Breast epithelium (tissue), 4 donors: ENCODE data around the gene FMNL3. TPM values are rescaled to one million over a fixed set of nuclear protein-coding genes. Genes with fewer than 3 reads are reported as not detected.

Experiments used
- DNase-seq, 2 donors: peaks; one replicate each; pipeline ENCODE4 v3.0.0-alpha.2; 2019; ENCODE audit warnings: low spot score in 2 of 2
- H3K27ac ChIP-seq, 2 donors: fragments of 200-600 bp; sonication (generic) in 1 of 2; one replicate each; pipeline ENCODE4 v1.5.1; 2016 to 2019; ENCODE audit warnings: mild to moderate bottlenecking in 1 of 2
- H3K27me3 ChIP-seq, 2 donors: fragments of 200-600 bp; sonication (generic) in 1 of 2; one replicate each; pipeline versions ENCODE4 v1.5.1 to v1.6.0; 2017 to 2019; ENCODE audit warnings: control low read depth in 1 of 2, mild to moderate bottlenecking in 1 of 2
- H3K36me3 ChIP-seq: fragments of 200-600 bp; one replicate; pipeline ENCODE4 v1.5.1; 2019
- H3K4me1 ChIP-seq, 2 donors: fragments of 200-600 bp; sonication (generic); one replicate each; pipeline ENCODE4 v1.5.1; 2016 to 2019; ENCODE audit warnings: control low read depth in 1 of 2
- H3K4me3 ChIP-seq, 3 donors: fragments of 200-600 bp; sonication (generic); 1 replicate in 2 of 3; 2 replicates in 1 of 3; pipeline ENCODE4 v1.5.1; 2016 to 2019; ENCODE audit warnings: mild to moderate bottlenecking in 3 of 3, moderate library complexity in 2 of 3
- H3K9me3 ChIP-seq, 2 donors: fragments of 200-600 bp; sonication (generic) in 1 of 2; one replicate each; pipeline ENCODE4 v1.5.1; 2016 to 2019; ENCODE audit warnings: control low read depth in 1 of 2
- CTCF ChIP-seq, 3 donors: fragments of 450-650 bp; IDR thresholded peaks; one replicate each; pipeline ENCODE4 v1.5.1; 2016 to 2017; ENCODE audit warnings: antibody characterized with exemption in 3 of 3, mild to moderate bottlenecking in 3 of 3, moderate library complexity in 3 of 3
- POLR2A ChIP-seq: fragments of 450-650 bp; IDR thresholded peaks from one replicate; pipeline ENCODE4 v1.6.1; 2016; ENCODE audit warnings: antibody characterized with exemption, mild to moderate bottlenecking, moderate library complexity
- POLR2AphosphoS5 ChIP-seq, 3 donors: sonication (generic); formaldehyde crosslinking; IDR thresholded peaks; one replicate each; pipeline ENCODE4 v1.6.1; 2017; ENCODE audit warnings: antibody characterized with exemption in 3 of 3
- intact Hi-C: fragments of 100-400 bp; cut with DNase I; formaldehyde crosslinking; loops from one replicate; pipeline ENCODE4 v1.15.1; 2023; ENCODE audit warnings: low total_unique reads
- total RNA-seq, 3 donors: library from RNA; depleted of rRNA; stranded (reverse); fragments of >200 nt; gene quantifications; one replicate each; pipeline ENCODE4 v1.1.0, GENCODE V29; 2016

Gene FMNL3
- total RNA-seq: 10 to 100 TPM in 2 of 3 donors, 1 to 10 TPM in 1; 9.8 to 13.8 (median 13.3) TPM

- peak; percentile 96 for DNase-seq
- TF ChIP-seq POLR2AphosphoS5 (IDR thresholded peaks at IDR 0.05) (peak; percentile 66 to 79 (median 76)), CTCF (IDR thresholded peaks at IDR 0.05) (peak; percentile 96 to 98 (median 96)), POLR2A (no peak)
- H3K27me3 ChIP-seq: no peaks in the 10 kb centered on the region
- H3K9me3 ChIP-seq: no peaks in the 10 kb centered on the region
- no peaks in the 10 kb centered on the region for H3K36me3 ChIP-seq
- peak within 1 kb of the TSS; percentile 73 to 89 (median 84) for H3K4me3 ChIP-seq
- peak within 1 kb of the TSS; percentile 80 to 83 for H3K27ac ChIP-seq
- H3K4me1 ChIP-seq: no peaks in the 10 kb centered on the region
- intact Hi-C loops: loop anchor here (5.0 kb wide), 1 partner anchor 65 kb away; no protein-coding TSS in a partner anchor
These were observed at the start of gene FMNL3 for GRCh38 chr12:49707128-49707811. FMNL3 (minus strand) TSS chr12:49707405; CDS start chr12:49707180, 225 bp downstream.

- Histone ChIP-seq H3K9me3 (no peaks in the 10 kb centered on the region), H3K36me3 (no peaks in the 10 kb centered on the region), H3K4me3 (no peak overlapping the region), H3K27ac (no peak overlapping the region), H3K4me1 (peaks cover 0 to 15% of the 10 kb centered on the region in 2 donors), H3K27me3 (no peaks in the 10 kb centered on the region)
- TF ChIP-seq POLR2A: no peak
- no peak for TF ChIP-seq CTCF (IDR thresholded peaks at IDR 0.05)
- no peak for TF ChIP-seq POLR2AphosphoS5 (IDR thresholded peaks at IDR 0.05)
- intact Hi-C loops: no loop called here
- DNase-seq: no peak
These were observed 43.8 kb upstream of the FMNL3 start for GRCh38 chr12:49750996-49751393.

GRCh38 chr12:49750027-49750995 is 43.1 kb upstream of the FMNL3 start:
- H3K4me3 ChIP-seq: no peak overlapping the region
- no peaks in the 10 kb centered on the region for H3K9me3 ChIP-seq
- intact Hi-C loops: no loop called here
- H3K27me3 ChIP-seq: no peaks in the 10 kb centered on the region
- no peaks in the 10 kb centered on the region for H3K36me3 ChIP-seq
- H3K27ac ChIP-seq: no peak overlapping the region
- H3K4me1 ChIP-seq: peaks cover 0 to 15% of the 10 kb centered on the region in 2 donors
- TF ChIP-seq POLR2AphosphoS5 (IDR thresholded peaks at IDR 0.05) (no peak), CTCF (IDR thresholded peaks at IDR 0.05) (no peak), POLR2A (no peak)
- DNase-seq: no peak

GRCh38 chr12:49748800-49749199 is 41.6 kb upstream of the FMNL3 start:
- TF ChIP-seq POLR2AphosphoS5 (IDR thresholded peaks at IDR 0.05): no peak
- TF ChIP-seq POLR2A: no peak
- TF ChIP-seq CTCF (IDR thresholded peaks at IDR 0.05): no peak
- DNase-seq: no peak
- Histone ChIP-seq H3K9me3 (no peaks in the 10 kb centered on the region), H3K4me3 (no peak overlapping the region), H3K4me1 (peaks cover 6 to 22% of the 10 kb centered on the region in 2 donors), H3K36me3 (no peaks in the 10 kb centered on the region), H3K27ac (no peak overlapping the region), H3K27me3 (no peaks in the 10 kb centered on the region)
- intact Hi-C loops: no loop called here
